ENCODE data around the gene RCOR3.
"Not testable (repeated sequence)": the region's sequence is repeated elsewhere in the genome, so short reads cannot be mapped to it uniquely, and the experiment has no call there.

RCOR3 gene

DNA sequence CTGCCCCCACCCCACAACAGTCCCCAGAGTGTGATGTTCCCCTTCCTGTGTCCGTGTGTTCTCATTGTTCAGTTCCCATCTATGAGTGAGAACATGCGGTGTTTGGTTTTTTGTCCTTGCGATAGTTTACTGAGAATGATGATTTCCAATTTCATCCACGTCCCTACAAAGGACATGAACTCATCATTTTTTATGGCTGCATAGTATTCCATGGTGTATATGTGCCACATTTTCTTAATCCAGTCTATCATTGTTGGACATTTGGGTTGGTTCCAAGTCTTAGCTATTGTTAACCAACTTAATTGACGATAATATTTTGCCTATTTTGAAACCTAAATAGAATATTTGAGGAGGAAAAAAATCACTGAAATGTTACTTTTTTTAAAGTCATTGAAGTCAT lies 3.9 kb downstream of the RCOR3 start:
- H3K4me2 ChIP-seq (ENCODE audit: low read length); H3K4me1 ChIP-seq (ENCODE audit: control insufficient read depth, insufficient read depth, low read length); H3K9ac ChIP-seq (ENCODE audit: low read depth, low read length); H3K36me3 ChIP-seq (ENCODE audit: insufficient read depth, low read length); H3K9me3 ChIP-seq (replicated peaks; ENCODE audit: low read length); H3K27me3 ChIP-seq (ENCODE audit: control insufficient read depth, insufficient read depth, low read length); H3K4me3 ChIP-seq (ENCODE audit: low read length): not testable (repeated sequence)

DNA sequence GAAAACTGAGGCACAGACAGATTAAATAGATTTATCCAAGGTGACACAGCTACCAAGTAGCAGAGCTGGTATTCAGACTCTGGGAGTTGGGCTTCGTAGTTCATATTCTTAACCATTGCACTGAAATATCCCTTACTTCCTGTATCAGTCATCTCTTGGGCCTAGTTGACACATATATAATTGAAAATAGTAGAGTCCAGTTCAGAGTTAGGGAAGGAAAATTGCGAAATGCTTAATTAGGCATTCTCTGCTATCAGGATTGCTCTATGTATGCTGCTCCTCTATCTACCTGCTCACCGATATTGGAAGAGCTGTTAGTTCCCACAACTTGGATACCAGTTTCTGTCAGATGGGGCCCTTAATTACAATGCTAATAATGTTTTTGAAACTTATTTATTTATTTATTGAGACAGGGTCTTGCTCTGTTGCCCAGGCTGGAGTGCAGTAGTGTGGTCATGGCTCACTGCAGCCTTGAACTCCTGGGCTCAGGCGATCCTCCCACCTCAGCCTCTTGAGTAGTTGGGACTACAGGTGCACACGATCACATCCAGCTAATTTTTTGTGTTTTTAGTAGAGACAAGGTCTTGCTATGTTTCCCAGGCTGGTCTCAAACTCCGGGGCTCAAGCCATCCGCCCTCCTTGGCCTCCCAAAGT lies 8.2 kb downstream of the RCOR3 start:
- no peak overlapping the region for H3K9ac ChIP-seq (ENCODE audit: low read depth, low read length)
- H3K27me3 ChIP-seq (ENCODE audit: control insufficient read depth, insufficient read depth, low read length): no peaks in the 10 kb centered on the region
- H3K9me3 ChIP-seq (replicated peaks; ENCODE audit: low read length): no peaks in the 10 kb centered on the region
- H3K4me1 ChIP-seq (ENCODE audit: control insufficient read depth, insufficient read depth, low read length): no peaks in the 10 kb centered on the region
- H3K4me3 ChIP-seq (ENCODE audit: low read length): no peak overlapping the region
- peaks cover 21% of the 10 kb centered on the region for H3K36me3 ChIP-seq (ENCODE audit: insufficient read depth, low read length)
- H3K4me2 ChIP-seq (ENCODE audit: low read length): no peak overlapping the region

DNA sequence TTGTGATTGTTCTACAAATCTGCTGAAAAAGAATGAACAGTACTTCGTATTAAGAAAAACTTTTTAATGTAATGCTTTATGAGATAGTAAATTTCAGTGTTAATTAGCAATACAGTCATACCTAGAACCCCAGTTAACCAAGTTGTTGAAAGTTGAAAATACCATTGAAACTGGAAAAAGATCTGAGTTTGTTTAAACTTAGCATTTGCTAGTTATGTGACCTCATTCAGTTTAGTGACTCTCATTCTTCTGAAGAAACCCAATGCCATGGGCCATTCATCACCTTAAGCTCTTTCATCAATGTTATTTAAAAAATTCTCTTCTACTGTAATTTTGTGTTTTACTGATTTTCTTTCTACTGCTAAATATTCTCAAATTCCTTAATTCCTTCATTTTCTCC lies 20.2 kb downstream of the RCOR3 start:
- Histone ChIP-seq H3K9me3 (replicated peaks; ENCODE audit: low read length) (no peaks in the 10 kb centered on the region), H3K27me3 (ENCODE audit: control insufficient read depth, insufficient read depth, low read length) (no peaks in the 10 kb centered on the region), H3K4me2 (ENCODE audit: low read length) (no peak overlapping the region), H3K4me1 (ENCODE audit: control insufficient read depth, insufficient read depth, low read length) (no peaks in the 10 kb centered on the region), H3K36me3 (ENCODE audit: insufficient read depth, low read length) (peaks cover 58% of the 10 kb centered on the region), H3K4me3 (ENCODE audit: low read length) (no peak overlapping the region), H3K9ac (ENCODE audit: low read depth, low read length) (no peak overlapping the region)

DNA sequence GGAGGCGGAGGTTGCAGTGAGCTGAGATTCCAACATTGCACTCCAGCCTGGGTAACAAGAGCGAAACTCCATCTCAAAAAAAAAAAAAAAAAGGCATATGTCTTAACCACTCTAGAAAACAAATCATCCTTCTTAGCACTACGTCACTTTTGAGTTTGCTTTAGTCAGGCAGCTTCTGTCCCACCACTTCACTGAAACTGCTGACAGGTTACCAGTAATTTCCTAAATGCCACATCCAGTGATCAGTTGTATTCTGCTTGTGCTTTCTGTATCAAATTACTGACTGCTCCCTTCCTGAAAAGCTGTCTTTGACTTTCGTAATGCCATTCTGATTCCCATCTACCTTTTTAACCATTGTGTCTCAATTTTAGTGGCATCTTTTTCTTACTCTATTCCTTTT lies 21.7 kb downstream of the RCOR3 start:
- Histone ChIP-seq H3K4me3 (ENCODE audit: low read length) (no peak overlapping the region), H3K4me1 (ENCODE audit: control insufficient read depth, insufficient read depth, low read length) (no peaks in the 10 kb centered on the region), H3K9ac (ENCODE audit: low read depth, low read length) (no peak overlapping the region), H3K27me3 (ENCODE audit: control insufficient read depth, insufficient read depth, low read length) (no peaks in the 10 kb centered on the region), H3K9me3 (replicated peaks; ENCODE audit: low read length) (no peaks in the 10 kb centered on the region), H3K36me3 (ENCODE audit: insufficient read depth, low read length) (peaks cover 71% of the 10 kb centered on the region), H3K4me2 (ENCODE audit: low read length) (no peak overlapping the region)

- H3K4me2 ChIP-seq (ENCODE audit: low read length): no peak overlapping the region
Measured at GRCh38 chr1:211281320-211282022, 22.3 kb downstream of the RCOR3 start.

DNA sequence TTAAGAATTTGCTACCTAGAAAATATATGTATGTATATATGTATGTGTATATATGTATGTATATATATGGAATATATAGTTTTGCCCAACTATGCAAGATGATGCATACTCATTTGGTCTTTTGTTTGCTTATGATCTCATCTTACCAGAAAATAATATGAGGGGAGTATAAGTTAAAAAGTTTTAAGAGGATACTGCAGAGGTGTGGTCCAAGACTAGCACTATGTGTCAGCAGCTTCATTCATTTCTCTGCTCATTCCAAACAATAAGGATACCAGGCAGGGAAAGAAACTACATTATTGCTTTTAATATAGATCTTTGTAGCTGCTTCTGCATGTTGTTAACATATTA lies 22.8 kb downstream of the RCOR3 start:
- Histone ChIP-seq H3K36me3 (ENCODE audit: insufficient read depth, low read length) (peaks cover 73% of the 10 kb centered on the region), H3K27me3 (ENCODE audit: control insufficient read depth, insufficient read depth, low read length) (no peaks in the 10 kb centered on the region), H3K4me3 (ENCODE audit: low read length) (no peak overlapping the region)

More at GRCh38 chr1:211281320-211282022, 22.3 kb downstream of the RCOR3 start:
- no peaks in the 10 kb centered on the region for H3K27me3 ChIP-seq (ENCODE audit: control insufficient read depth, insufficient read depth, low read length)
- H3K9me3 ChIP-seq (replicated peaks; ENCODE audit: low read length): no peaks in the 10 kb centered on the region
- no peaks in the 10 kb centered on the region for H3K4me1 ChIP-seq (ENCODE audit: control insufficient read depth, insufficient read depth, low read length)
- no peak overlapping the region for H3K4me3 ChIP-seq (ENCODE audit: low read length)
- H3K9ac ChIP-seq (ENCODE audit: low read depth, low read length): no peak overlapping the region
- H3K36me3 ChIP-seq (ENCODE audit: insufficient read depth, low read length): peaks cover 69% of the 10 kb centered on the region

DNA sequence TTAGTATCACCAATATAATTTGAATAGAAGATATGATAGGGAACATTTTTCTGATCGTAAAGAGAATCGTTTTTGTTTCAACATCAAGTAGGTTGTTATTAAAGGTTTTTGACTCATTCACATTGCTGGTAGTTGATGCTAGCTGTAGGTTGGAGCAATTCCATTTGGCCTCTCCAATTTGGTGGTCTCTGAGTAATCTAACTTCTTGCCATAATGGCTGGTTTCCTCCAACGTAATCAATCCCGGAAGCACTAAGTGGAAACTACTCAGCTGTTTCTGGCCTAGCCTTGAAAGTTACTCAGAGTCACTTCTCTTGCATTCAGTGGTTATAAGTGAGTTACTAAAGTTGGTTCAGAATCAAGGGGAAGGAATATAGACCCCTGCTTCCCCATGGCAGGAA lies 26.0 kb downstream of the RCOR3 start:
- Histone ChIP-seq H3K27me3 (ENCODE audit: control insufficient read depth, insufficient read depth, low read length) (no peaks in the 10 kb centered on the region), H3K4me1 (ENCODE audit: control insufficient read depth, insufficient read depth, low read length) (no peaks in the 10 kb centered on the region), H3K9me3 (replicated peaks; ENCODE audit: low read length) (no peaks in the 10 kb centered on the region), H3K4me3 (ENCODE audit: low read length) (no peak overlapping the region), H3K36me3 (ENCODE audit: insufficient read depth, low read length) (peaks cover 70% of the 10 kb centered on the region), H3K4me2 (ENCODE audit: low read length) (no peak overlapping the region), H3K9ac (ENCODE audit: low read depth, low read length) (no peak overlapping the region)

More for the DNA sequence above, 22.8 kb downstream of the RCOR3 start:
- H3K4me1 ChIP-seq (ENCODE audit: control insufficient read depth, insufficient read depth, low read length): no peaks in the 10 kb centered on the region
- H3K4me2 ChIP-seq (ENCODE audit: low read length): no peak overlapping the region
- H3K9me3 ChIP-seq (replicated peaks; ENCODE audit: low read length): no peaks in the 10 kb centered on the region
- no peak overlapping the region for H3K9ac ChIP-seq (ENCODE audit: low read depth, low read length)

- Histone ChIP-seq H3K4me1 (ENCODE audit: control insufficient read depth, insufficient read depth, low read length) (no peaks in the 10 kb centered on the region), H3K9me3 (replicated peaks; ENCODE audit: low read length) (no peaks in the 10 kb centered on the region), H3K4me3 (ENCODE audit: low read length) (no peak overlapping the region), H3K27me3 (ENCODE audit: control insufficient read depth, insufficient read depth, low read length) (no peaks in the 10 kb centered on the region), H3K36me3 (ENCODE audit: insufficient read depth, low read length) (peaks cover 74% of the 10 kb centered on the region), H3K9ac (ENCODE audit: low read depth, low read length) (no peak overlapping the region), H3K4me2 (ENCODE audit: low read length) (no peak overlapping the region)
Measured at GRCh38 chr1:211287218-211287617, 28.1 kb downstream of the RCOR3 start.

DNA sequence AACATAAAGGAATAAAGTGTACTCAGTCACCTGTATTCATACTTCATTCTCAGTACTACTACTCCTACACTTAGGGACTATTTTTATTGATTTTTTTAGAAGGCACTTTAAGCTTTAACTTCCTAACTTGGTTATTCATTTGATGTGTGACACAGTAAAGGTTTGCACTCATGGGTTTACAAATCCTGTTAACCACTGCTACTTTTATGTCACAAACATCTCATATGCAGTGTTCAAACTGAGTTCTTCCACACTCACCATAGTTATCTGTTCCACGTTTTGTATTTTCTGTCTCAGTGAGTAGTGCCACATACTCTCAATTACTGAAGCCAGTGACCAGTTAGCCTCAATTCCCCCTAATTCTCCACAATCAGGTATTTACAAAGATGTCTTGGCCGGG lies 33.2 kb downstream of the RCOR3 start:
- H3K9me3 ChIP-seq (replicated peaks; ENCODE audit: low read length): no peaks in the 10 kb centered on the region
- H3K4me1 ChIP-seq (ENCODE audit: control insufficient read depth, insufficient read depth, low read length): no peaks in the 10 kb centered on the region
- H3K4me2 ChIP-seq (ENCODE audit: low read length): no peak overlapping the region
- no peaks in the 10 kb centered on the region for H3K27me3 ChIP-seq (ENCODE audit: control insufficient read depth, insufficient read depth, low read length)
- H3K9ac ChIP-seq (ENCODE audit: low read depth, low read length): no peak overlapping the region
- no peak overlapping the region for H3K4me3 ChIP-seq (ENCODE audit: low read length)
- H3K36me3 ChIP-seq (ENCODE audit: insufficient read depth, low read length): peaks cover 78% of the 10 kb centered on the region

DNA sequence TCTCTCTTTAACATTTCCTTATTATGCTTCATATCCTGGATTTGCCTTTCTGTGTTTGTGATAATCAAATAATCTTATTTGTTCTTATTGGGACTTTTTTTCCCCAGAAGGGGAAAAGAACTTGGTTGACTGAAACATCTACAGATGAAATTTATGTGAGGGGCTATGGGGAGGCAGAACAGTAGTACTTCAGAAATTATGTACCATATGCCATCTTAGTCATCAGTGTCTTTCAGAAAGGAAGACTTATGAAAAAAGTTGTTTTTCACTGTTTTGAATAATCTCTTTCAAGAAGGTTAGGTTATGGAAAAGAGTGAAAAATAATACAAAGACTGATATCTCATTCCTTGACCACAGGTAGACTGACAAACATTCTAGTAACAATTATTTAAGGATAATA lies 37.2 kb downstream of the RCOR3 start:
- H3K4me3 ChIP-seq (ENCODE audit: low read length): no peak overlapping the region
- H3K4me1 ChIP-seq (ENCODE audit: control insufficient read depth, insufficient read depth, low read length): no peaks in the 10 kb centered on the region
- H3K4me2 ChIP-seq (ENCODE audit: low read length): no peak overlapping the region
- H3K36me3 ChIP-seq (ENCODE audit: insufficient read depth, low read length): peaks cover 72% of the 10 kb centered on the region
- H3K9me3 ChIP-seq (replicated peaks; ENCODE audit: low read length): no peaks in the 10 kb centered on the region
- no peak overlapping the region for H3K9ac ChIP-seq (ENCODE audit: low read depth, low read length)
- H3K27me3 ChIP-seq (ENCODE audit: control insufficient read depth, insufficient read depth, low read length): no peaks in the 10 kb centered on the region

DNA sequence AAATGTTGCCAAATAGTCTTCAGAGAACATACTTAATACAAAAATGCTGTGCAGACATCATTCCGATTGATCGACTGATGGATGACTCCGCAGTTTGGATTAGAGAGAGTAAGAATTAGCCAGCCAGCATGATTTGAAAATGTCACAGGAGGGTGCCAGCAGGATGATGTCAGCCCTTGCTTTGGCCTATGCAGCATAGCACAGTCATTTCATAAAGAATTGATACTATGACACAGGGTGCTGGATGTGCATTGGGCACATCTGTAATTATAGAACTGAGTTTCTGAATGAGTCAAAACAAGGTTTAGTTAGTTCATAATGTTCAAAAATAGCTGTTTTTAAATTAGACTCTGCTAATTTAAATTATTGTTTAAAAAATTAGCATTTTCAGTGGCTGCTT lies 45.9 kb downstream of the RCOR3 start:
- no peak overlapping the region for H3K4me2 ChIP-seq (ENCODE audit: low read length)
- H3K9me3 ChIP-seq (replicated peaks; ENCODE audit: low read length): no peaks in the 10 kb centered on the region
- no peaks in the 10 kb centered on the region for H3K27me3 ChIP-seq (ENCODE audit: control insufficient read depth, insufficient read depth, low read length)
- no peak overlapping the region for H3K4me3 ChIP-seq (ENCODE audit: low read length)
- no peaks in the 10 kb centered on the region for H3K4me1 ChIP-seq (ENCODE audit: control insufficient read depth, insufficient read depth, low read length)
- H3K9ac ChIP-seq (ENCODE audit: low read depth, low read length): no peak overlapping the region
- peaks cover 44% of the 10 kb centered on the region for H3K36me3 ChIP-seq (ENCODE audit: insufficient read depth, low read length)

- no peaks in the 10 kb centered on the region for H3K27me3 ChIP-seq (ENCODE audit: control insufficient read depth, insufficient read depth, low read length)
- no peak overlapping the region for H3K4me2 ChIP-seq (ENCODE audit: low read length)
- no peak overlapping the region for H3K4me3 ChIP-seq (ENCODE audit: low read length)
- peaks cover 41% of the 10 kb centered on the region for H3K36me3 ChIP-seq (ENCODE audit: insufficient read depth, low read length)
- no peak overlapping the region for H3K9ac ChIP-seq (ENCODE audit: low read depth, low read length)
- H3K4me1 ChIP-seq (ENCODE audit: control insufficient read depth, insufficient read depth, low read length): no peaks in the 10 kb centered on the region
- no peaks in the 10 kb centered on the region for H3K9me3 ChIP-seq (replicated peaks; ENCODE audit: low read length)
Measured at GRCh38 chr1:211309617-211310016, 50.5 kb downstream of the RCOR3 start.
